ENCODE results near the gene PCP2.

PCP2 gene

DNA sequence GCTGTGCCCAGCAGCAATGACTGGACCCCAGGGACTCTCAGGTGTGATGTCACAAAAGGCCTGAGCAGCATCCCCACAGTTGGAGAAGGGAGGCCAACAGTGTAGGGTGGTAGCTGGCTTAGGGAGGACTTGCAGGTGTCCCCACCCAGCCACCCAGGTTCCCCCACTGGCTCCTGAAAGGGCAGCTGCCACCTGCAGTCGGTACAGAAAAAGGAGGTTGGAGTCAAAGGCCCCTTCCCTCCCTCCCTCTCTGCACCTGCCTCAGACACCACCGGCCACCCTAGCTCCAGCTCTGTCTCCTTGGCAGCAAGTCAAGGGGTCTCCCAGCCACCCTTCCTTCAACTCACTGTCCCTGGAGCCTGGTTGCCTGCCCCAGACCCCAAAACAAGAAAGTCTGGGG is at the start of gene PCP2:
Gene PCP2, minus strand, starts transcription at position 22 of the 400 bp plus-strand sequence. CDS start 262 bp downstream, outside the sequence.
- Mint-ChIP-seq H3K27ac (ENCODE audit: low read depth) (peak within 1 kb of the TSS; percentile 22), H3K36me3 (ENCODE audit: insufficient read depth) (peaks cover 28% of the 10 kb centered on the region), H3K4me1 (peaks cover 45% of the 10 kb centered on the region), H3K27me3 (no peaks in the 10 kb centered on the region), H3K4me3 (no peak within 1 kb of the TSS), H3K9me3 (no peaks in the 10 kb centered on the region)
- ATAC-seq (replicated peaks; ENCODE audit: extremely low read depth, poor library complexity, severe bottlenecking) (no peak), DNase-seq (ENCODE audit: low spot score in 2 of 2) (no peak)

DNA sequence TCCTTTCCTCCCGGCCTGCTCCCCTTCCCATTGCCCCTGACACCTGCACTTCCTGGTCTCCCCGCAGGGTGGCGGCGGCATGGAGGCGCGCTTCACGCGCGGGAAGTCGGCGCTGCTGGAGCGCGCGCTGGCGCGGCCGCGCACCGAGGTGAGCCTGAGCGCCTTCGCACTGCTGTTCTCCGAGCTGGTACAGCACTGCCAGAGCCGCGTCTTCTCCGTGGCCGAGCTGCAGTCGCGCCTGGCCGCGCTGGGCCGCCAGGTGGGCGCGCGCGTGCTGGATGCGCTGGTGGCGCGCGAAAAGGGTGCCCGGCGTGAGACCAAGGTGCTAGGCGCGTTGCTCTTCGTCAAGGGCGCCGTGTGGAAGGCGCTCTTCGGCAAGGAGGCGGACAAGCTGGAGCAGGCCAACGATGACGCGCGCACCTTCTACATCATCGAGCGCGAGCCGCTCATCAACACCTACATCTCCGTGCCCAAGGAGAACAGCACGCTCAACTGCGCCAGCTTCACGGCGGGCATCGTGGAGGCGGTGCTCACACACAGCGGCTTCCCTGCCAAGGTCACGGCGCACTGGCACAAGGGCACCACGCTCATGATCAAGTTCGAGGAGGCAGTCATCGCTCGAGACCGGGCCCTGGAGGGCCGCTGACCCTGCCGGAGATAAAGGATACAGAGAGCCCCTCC is 48.8 kb upstream of the PCP2 start:
- Mint-ChIP-seq H3K27me3 (peaks cover 14% of the 10 kb centered on the region), H3K27ac (ENCODE audit: low read depth) (peak overlapping the region; percentile 87)
- no peak for ATAC-seq (replicated peaks; ENCODE audit: extremely low read depth, poor library complexity, severe bottlenecking)

DNA sequence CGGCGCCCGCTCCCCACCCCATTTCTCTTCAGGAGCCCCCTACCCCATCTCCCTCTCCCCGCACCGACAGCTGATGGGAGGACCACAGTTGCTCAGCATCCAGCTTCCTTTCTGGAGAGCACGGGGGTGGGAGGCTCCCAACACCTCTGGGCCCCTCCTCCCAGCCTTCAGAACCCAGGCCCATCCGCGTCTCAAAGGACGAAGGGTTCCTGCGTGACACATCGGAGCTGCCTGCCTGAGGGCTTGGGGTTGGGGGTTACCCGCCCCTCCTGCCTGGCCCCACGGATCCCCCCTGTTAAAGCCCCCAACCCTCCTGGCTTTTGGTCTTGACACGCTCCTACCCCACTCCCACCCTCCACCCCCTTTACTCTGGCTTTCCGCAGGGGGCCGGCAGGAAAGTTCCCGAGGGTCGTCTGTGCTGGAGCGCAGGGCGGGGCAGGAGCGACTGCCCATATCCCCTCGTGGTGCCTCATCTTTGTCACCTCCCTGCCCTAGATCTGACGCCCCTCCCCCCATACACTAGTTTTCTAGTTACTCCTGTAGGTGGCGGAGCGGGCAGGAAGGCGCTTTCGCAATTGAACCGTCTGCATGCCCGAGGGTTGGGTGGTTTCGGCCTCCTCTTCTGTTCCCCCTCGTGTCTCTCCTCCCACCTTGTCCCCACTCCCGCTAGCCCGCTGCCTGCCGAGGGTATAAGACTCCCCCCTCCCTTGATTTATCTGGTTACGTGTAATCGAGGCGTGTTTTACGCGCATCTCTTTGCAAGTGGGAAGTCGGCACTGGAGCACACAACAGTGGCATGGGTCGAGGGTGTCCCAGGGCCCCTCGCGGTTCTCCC is 48.0 kb upstream of the PCP2 start:
- peaks cover 28% of the 10 kb centered on the region for H3K36me3 Mint-ChIP-seq (ENCODE audit: insufficient read depth)
- DNase-seq (ENCODE audit: low spot score in 2 of 2) = peak; percentile 54 to 67
- H3K4me3 Mint-ChIP-seq = peak overlapping the region; percentile 90
- H3K4me1 Mint-ChIP-seq = peaks cover 28% of the 10 kb centered on the region
- peaks cover 21% of the 10 kb centered on the region for H3K27me3 Mint-ChIP-seq
- ATAC-seq (replicated peaks; ENCODE audit: extremely low read depth, poor library complexity, severe bottlenecking) = peak; percentile 33
- no peaks in the 10 kb centered on the region for H3K9me3 Mint-ChIP-seq
- H3K27ac Mint-ChIP-seq (ENCODE audit: low read depth) = peak overlapping the region; percentile 87

More for the DNA sequence above, 48.8 kb upstream of the PCP2 start:
- peaks cover 28% of the 10 kb centered on the region for H3K36me3 Mint-ChIP-seq (ENCODE audit: insufficient read depth)
- H3K9me3 Mint-ChIP-seq = no peaks in the 10 kb centered on the region
- DNase-seq (ENCODE audit: low spot score in 2 of 2) = no peak
- H3K4me3 Mint-ChIP-seq = peak overlapping the region; percentile 90
- H3K4me1 Mint-ChIP-seq = peaks cover 22% of the 10 kb centered on the region

DNA sequence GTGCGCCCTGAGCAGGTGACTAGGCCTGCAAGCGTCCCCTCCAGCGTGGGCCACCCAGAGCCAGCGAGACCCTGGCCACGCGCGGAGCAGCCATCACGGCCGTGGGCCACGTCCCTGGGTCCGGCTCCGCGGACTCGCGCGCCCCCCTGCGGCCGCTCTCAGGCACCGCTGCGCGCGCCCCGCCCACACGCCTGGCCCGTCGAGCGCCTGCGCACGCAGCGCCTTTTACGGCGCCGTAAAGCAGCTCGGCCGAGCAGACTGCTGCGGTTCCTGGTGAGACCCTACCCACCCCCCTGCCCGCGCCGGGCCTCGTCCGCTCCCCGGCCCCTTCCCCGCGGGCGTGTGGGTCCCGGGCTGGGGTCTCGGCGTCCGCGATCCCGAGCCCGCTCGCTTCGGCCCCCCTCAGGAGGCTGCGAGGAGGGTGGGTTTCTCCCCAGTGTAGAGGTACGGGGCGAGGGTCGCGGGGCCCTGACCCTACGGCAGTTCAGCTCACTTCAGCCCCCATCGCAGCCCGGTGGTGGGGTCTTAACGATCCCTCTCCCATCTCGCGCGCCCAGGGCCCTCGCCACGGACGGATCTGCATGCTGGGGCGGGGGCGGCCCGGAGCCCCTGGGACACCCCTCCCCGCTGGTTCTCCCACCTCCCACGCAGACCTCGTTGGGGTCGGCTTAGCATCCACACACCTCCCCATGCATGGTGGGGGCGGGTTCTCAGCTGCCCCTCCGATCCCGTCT is 47.3 kb upstream of the PCP2 start, which contains the start of gene TRAPPC5:
Gene TRAPPC5, plus strand, starts transcription at position 228 of the 734 bp plus-strand sequence. CDS start 1,421 bp downstream, outside the sequence.
- peaks cover 31% of the 10 kb centered on the region for H3K4me1 Mint-ChIP-seq
- H3K9me3 Mint-ChIP-seq = no peaks in the 10 kb centered on the region
- H3K4me3 Mint-ChIP-seq = peak within 1 kb of the TSS; percentile 90
- peak within 1 kb of the TSS; percentile 87 for H3K27ac Mint-ChIP-seq (ENCODE audit: low read depth)
- DNase-seq (ENCODE audit: low spot score in 2 of 2) = peak; percentile 74 to 81
- H3K36me3 Mint-ChIP-seq (ENCODE audit: insufficient read depth) = peaks cover 28% of the 10 kb centered on the region
- H3K27me3 Mint-ChIP-seq = peaks cover 29% of the 10 kb centered on the region
- peak; percentile 47 for ATAC-seq (replicated peaks; ENCODE audit: extremely low read depth, poor library complexity, severe bottlenecking)

DNA sequence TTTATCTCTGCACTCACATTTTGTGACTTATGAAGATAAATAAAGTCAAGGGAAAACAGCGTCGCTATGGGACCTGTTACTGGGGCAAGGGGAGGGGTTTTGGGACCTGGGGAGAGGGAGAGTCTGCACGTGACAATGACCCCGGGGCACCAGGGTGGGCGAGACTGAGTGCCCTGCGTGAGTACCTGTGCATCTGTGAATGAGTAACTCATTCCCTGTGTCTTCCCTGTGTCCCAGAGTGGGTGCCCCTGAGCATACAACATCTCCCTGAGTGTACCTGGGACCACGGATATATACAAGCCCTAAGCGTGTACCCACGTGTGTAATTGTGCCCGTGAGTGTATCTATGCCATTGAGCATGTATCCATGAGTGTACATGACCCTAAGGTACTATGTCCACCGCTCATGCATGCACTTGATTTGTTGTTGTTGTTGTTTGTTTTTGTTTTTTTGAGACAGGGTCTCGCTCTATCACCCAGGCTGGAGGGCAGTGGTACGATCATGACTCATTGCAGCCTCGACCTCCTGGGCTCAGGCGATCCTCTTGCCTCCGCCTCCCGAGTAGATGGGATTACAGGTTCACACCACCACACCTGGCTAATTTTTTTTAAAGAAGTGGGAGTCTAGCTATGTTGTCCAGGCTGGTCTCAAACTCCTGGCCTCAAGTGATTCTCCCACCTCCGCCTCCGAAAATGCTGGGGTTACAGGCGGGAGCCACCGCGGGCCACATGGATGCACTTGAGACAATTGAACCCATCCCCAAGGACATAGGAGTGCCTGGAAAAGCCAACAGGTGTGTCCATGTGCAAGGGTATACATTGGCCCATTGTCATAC is 46.5 kb upstream of the PCP2 start:
- DNase-seq (ENCODE audit: low spot score in 2 of 2) = no peak
- Mint-ChIP-seq H3K27ac (ENCODE audit: low read depth) (peak overlapping the region; percentile 19), H3K4me3 (peak overlapping the region; percentile 90), H3K36me3 (ENCODE audit: insufficient read depth) (peaks cover 28% of the 10 kb centered on the region), H3K27me3 (peaks cover 35% of the 10 kb centered on the region), H3K4me1 (peaks cover 31% of the 10 kb centered on the region), H3K9me3 (no peaks in the 10 kb centered on the region)
- no peak for ATAC-seq (replicated peaks; ENCODE audit: extremely low read depth, poor library complexity, severe bottlenecking)

DNA sequence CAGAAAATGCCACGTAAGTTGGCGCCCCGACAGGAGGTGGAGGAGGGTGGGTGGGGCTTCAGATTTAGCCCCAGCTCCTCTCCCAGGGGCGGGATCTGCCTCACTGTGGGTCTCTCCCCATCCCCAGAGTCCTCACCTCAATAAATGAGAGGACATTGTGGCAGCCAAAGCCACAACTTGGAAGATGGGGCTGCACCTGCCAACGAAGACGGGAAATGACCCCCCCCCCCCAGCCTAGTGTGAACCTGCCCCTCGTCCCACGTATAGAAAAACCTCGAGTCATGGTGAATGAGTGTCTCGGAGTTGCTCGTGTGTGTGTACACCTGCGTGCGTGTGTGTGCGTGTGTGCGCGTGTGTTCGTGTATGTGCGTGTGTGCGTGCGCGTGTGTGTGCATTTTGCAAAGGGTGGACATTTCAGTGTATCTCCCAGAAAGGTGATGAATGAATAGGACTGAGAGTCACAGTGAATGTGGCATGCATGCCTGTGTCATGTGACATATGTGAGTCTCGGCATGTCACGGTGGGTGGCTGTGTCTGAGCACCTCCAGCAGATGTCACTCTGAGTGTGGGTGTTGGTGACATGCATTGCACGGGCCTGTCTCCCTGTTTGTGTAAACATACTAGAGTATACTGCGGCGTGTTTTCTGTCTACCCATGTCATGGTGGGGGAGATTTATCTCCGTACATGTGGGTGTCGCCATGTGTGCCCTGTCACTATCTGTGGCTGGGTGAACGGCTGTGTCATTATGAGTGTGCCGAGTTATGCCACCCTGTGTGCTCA is 45.6 kb upstream of the PCP2 start:
- Mint-ChIP-seq H3K4me3 (peak overlapping the region; percentile 90), H3K4me1 (peaks cover 31% of the 10 kb centered on the region), H3K27ac (ENCODE audit: low read depth) (no peak overlapping the region), H3K9me3 (no peaks in the 10 kb centered on the region), H3K27me3 (peaks cover 39% of the 10 kb centered on the region), H3K36me3 (ENCODE audit: insufficient read depth) (peaks cover 23% of the 10 kb centered on the region)
- ATAC-seq (replicated peaks; ENCODE audit: extremely low read depth, poor library complexity, severe bottlenecking) (peak; percentile 81), DNase-seq (ENCODE audit: low spot score in 2 of 2) (peak; percentile 42 to 56)

DNA sequence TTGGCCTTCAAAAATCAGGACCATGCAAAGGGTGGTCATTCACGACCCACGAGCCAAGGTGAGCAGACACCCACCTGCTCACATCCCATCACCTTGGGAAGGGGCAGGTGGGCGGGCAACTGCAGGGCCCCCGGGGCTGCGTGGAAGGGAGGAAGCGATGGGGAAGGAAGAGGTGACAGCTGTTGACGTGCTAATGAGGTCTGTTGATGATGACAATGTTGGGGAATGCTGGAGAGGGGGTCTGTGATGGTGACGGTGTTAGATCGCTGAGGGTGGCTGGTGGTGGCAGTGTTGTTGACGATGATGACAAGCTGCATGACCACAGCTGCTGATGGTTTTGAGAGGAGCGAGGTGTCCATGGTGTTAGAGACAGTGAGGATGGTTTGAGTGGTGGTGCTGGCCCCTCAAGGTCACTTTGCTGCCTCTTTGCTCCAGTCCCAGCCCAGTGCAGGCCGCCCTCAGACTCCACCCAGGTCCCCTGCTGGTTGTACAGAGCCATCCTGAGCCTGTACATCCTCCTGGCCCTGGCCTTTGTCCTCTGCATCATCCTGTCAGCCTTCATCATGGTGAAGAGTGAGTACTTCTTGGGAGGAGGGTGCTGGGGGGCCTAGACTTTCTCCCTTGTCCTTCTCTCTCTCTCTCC is 44.3 kb upstream of the PCP2 start:
- H3K4me3 Mint-ChIP-seq = no peak overlapping the region
- ATAC-seq (replicated peaks; ENCODE audit: extremely low read depth, poor library complexity, severe bottlenecking) (no peak), DNase-seq (ENCODE audit: low spot score in 2 of 2) (no peak)
- H3K36me3 Mint-ChIP-seq (ENCODE audit: insufficient read depth) = peaks cover 14% of the 10 kb centered on the region
- peak overlapping the region; percentile 11 for H3K27ac Mint-ChIP-seq (ENCODE audit: low read depth)
- no peaks in the 10 kb centered on the region for H3K9me3 Mint-ChIP-seq
- peaks cover 31% of the 10 kb centered on the region for H3K4me1 Mint-ChIP-seq
- peaks cover 53% of the 10 kb centered on the region for H3K27me3 Mint-ChIP-seq

DNA sequence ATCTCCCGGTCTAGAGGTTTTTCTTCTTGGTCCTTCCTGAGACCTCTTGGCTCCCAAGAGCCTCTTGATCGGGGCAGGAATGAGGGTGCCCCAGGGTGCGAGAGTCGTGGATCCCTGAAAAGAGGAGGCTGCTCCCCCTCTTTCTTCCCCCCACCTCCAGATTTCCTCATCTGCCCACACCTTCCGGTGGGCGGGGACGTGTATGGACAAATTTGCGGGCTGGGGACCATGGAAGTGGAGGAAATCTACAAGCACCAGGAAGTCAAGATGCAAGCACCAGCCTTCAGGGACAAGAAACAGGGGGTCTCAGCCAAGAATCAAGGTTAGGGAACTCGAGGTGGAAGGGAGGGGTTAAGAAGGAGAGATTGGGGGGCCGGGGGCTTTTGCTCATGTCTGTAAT is 43.3 kb upstream of the PCP2 start, which contains the start of gene MCEMP1:
Gene MCEMP1, plus strand, starts transcription at position 237 of the 400 bp plus-strand sequence. Its CDS starts 31 bp downstream, at position 268.
- DNase-seq (ENCODE audit: low spot score in 2 of 2) (no peak), ATAC-seq (replicated peaks; ENCODE audit: extremely low read depth, poor library complexity, severe bottlenecking) (no peak)
- H3K36me3 Mint-ChIP-seq (ENCODE audit: insufficient read depth) = peaks cover 9% of the 10 kb centered on the region
- peaks cover 29% of the 10 kb centered on the region for H3K4me1 Mint-ChIP-seq
- peaks cover 62% of the 10 kb centered on the region for H3K27me3 Mint-ChIP-seq
- H3K4me3 Mint-ChIP-seq = no peak within 1 kb of the TSS
- H3K27ac Mint-ChIP-seq (ENCODE audit: low read depth) = no peak within 1 kb of the TSS
- no peaks in the 10 kb centered on the region for H3K9me3 Mint-ChIP-seq

DNA sequence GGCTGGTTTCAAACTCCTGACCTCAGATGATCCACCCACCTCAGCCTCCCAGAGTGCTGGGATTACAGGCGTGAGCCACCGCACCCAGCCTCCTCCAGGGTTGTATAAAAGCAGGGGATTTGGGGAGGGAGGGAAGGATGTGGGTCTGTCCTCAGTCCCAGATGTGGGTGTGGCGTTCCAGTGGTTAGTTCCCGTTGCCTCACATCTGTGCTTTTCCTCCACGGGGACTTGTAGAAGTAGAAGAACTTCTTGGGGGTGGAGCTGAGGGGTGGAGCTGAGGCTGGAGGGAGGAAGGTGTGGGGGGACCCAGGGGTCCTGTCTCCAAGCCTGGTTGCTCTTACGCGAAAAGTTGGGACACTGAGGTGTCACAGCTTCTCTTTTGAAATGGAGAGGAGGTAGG is 42.9 kb upstream of the PCP2 start:
- Mint-ChIP-seq H3K9me3 (no peaks in the 10 kb centered on the region), H3K36me3 (ENCODE audit: insufficient read depth) (peaks cover 4% of the 10 kb centered on the region), H3K27ac (ENCODE audit: low read depth) (no peak overlapping the region), H3K27me3 (peaks cover 67% of the 10 kb centered on the region), H3K4me1 (peaks cover 24% of the 10 kb centered on the region), H3K4me3 (no peak overlapping the region)
- ATAC-seq (replicated peaks; ENCODE audit: extremely low read depth, poor library complexity, severe bottlenecking) (no peak), DNase-seq (ENCODE audit: low spot score in 2 of 2) (no peak)

DNA sequence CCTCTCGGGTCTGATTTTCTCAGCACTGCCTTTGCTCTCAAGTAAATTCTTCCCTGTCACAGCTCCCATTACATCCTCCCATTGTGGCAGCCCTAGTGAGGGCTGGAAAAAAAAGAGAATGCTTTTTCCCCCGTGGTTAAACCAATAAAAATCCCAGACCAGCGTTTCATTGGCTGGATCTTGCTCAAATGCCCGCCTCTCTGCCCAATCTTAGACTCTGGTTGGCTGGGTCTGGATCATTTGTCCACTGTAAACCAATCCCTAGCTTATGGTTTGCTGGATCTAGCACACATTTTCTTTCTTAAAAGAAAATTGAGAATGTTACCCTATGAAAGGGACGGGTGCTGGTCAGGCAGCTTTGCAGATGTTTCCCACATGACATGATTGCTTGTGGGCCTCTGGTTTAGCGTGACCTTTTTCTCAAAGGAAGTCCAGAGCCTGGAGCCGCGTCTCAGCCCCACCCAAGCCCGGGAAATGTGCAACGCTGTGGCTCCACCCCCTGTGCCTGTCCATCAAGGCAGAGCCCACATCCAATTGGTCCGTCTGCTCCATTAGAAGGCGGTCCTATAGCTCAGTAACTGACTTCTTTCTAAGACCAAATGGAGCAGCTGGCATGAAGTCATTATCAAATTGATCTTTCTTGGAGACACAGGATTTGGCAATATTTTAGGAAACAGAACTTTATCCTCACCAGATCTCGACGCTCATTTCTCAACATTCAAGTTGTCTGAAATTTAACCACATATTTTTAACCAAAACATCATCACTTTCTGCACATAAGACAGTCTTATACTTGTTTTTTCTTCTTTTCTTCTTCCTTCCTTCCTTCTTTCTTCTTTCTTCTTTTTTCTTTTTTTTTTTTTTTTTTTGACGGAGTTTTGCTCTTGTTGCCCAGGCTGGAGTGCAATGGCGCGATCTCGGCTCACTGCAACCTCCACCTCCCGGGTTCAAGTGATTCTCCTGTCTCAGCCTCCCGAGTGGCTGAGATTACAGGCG is 40.8 kb upstream of the PCP2 start:
- Mint-ChIP-seq H3K27me3 (peaks cover 86% of the 10 kb centered on the region), H3K27ac (ENCODE audit: low read depth) (no peak overlapping the region), H3K36me3 (ENCODE audit: insufficient read depth) (no peaks in the 10 kb centered on the region), H3K4me3 (no peak overlapping the region), H3K9me3 (no peaks in the 10 kb centered on the region), H3K4me1 (peaks cover 19% of the 10 kb centered on the region)
- DNase-seq (ENCODE audit: low spot score in 2 of 2) (no peak), ATAC-seq (replicated peaks; ENCODE audit: extremely low read depth, poor library complexity, severe bottlenecking) (no peak)

Measured in central memory CD8-positive, alpha-beta T cell (primary cell).